H1 (cell line): ENCODE data around the gene UBL5. TPM values are rescaled to one million over a fixed set of nuclear protein-coding genes. Genes with fewer than 3 reads are reported as not detected.

Source experiments
- HDAC2 ChIP-seq, 2 experiments: fragments of 300-600 bp in 1 of 2; sonication (generic) in 1 of 2; IDR thresholded peaks; 2 replicates each; pipeline ENCODE4 v1.6.1; 2011 to 2012; ENCODE audit warnings: low read depth in 2 of 2, low read length in 2 of 2, mild to moderate bottlenecking in 2 of 2, moderate library complexity in 2 of 2, borderline replicate concordance in 1 of 2, inconsistent platforms in 1 of 2
- HDAC6 ChIP-seq: IDR thresholded peaks from one replicate; pipeline ENCODE4 v1.7.1; 2012; ENCODE audit warnings: low read depth, mild to moderate bottlenecking, inconsistent platforms, low read length, moderate library complexity
- JUN ChIP-seq: IDR thresholded peaks from 2 replicates; pipeline ENCODE4 v1.6.1; 2011; ENCODE audit warnings: low read depth, mild to moderate bottlenecking, improper control_type of control experiment, low read length
- JUND ChIP-seq: IDR thresholded peaks from 2 replicates; pipeline ENCODE4 v1.6.1; 2011; ENCODE audit warnings: mild to moderate bottlenecking, improper control_type of control experiment, low read length
- PHF8 ChIP-seq: fragments of 200-600 bp; sonication (generic); conservative IDR thresholded peaks from 2 replicates; pipeline ENCODE4 v1.7.1; 2012; ENCODE audit warnings: low read depth, mild to moderate bottlenecking, inconsistent platforms, low read length, moderate library complexity
- RFX5 ChIP-seq: IDR thresholded peaks from 2 replicates; pipeline ENCODE4 v1.6.1; 2011; ENCODE audit warnings: low read depth, low read length, improper control_type of control experiment, borderline replicate concordance
- SP2 ChIP-seq: IDR thresholded peaks from 2 replicates; pipeline ENCODE4 v1.6.1; 2012; ENCODE audit warnings: mild to moderate bottlenecking, low read length, inconsistent platforms
- TAF7 ChIP-seq: optimal IDR thresholded peaks from 2 replicates; pipeline ENCODE3; 2011; ENCODE audit warnings: low read depth, mild to moderate bottlenecking, inconsistent platforms, low read length, moderate library complexity, borderline replicate concordance
- polyA plus RNA-seq, 7 experiments: library from polyadenylated mRNA; depleted of rRNA in 3 of 7; stranded (reverse) in 5 of 7; unstranded in 2 of 7; fragments of >200 nt in 5 of 7; fragments of 200-250 nt in 2 of 7; gene quantifications; 1 replicate in 5 of 7; 2 replicates in 1 of 7; 4 replicates in 1 of 7; pipeline versions ENCODE4 v1.2.1 to v1.2.3, GENCODE V29; 2011 to 2013; ENCODE audit warnings: missing spikeins in 2 of 7, mixed read lengths in 2 of 7
- total RNA-seq: library from RNA; stranded (reverse); fragmentation: NEBNext Ultra II Directional; extraction: Animal tissue kit (Norgen Biotek cat#: 25700); gene quantifications from 2 replicates; pipeline ENCODE4 v1.2.1, GENCODE V29; 2021
- TF ChIP-seq, protein P1 (sequence below): fragments of 300-600 bp; sonication (generic); IDR thresholded peaks from 2 replicates; pipeline ENCODE4 v1.7.1; 2012; ENCODE audit warnings: low read length, moderate library complexity, mild to moderate bottlenecking, inconsistent platforms; ENCODE audit not compliant: insufficient replicate concordance

The UBL5 gene
- total and polyA plus RNA-seq, 2 of the 8 experiments (the other 6 are each of a cell fraction or from before 2014, with no cell fraction given) = 416 to 1,209 TPM

DNA sequence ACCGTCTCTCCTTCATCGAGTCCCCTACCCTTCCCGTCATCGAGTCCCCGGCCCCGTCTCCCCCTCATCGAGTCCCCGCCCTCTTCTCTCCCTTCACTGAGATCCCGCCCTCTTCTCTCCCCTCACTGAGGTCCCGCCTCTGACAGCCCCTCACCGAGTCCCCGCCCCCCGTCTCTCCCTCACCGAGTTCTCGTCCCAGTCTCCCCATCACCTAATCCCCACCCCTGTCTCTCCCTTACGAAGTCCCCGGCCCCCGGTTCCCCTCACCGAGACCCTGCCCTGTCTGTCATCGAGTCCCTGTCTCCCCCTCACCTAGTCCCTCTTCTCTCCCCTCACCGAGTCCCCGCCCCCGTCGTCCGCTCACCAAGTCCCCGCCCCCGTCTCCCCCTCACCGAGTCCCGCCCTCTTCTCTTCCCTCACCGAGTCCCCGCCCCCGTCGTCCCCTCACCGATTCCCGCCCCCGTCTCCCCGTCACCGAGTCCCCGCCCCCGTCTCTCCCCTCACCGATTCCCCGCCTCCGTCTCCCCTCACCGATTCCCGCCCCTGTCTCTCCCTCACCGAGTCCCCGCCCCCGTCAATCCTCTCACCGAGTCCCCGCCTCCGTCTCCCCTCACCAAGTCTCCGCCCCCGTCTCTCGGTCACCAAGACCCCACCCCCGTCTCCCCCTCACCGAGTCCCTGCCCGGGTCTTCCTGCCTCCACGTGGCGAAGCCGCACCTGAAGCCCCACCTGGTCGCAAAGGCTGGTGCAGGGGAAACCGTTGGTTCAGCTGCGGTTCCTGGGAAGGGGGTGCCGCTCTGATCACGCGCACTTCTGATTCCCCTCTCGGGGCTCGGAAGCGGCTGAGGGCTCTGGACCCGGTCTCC, 35.3 kb upstream of the UBL5 start (continued):
- TF ChIP-seq, protein P1, sequence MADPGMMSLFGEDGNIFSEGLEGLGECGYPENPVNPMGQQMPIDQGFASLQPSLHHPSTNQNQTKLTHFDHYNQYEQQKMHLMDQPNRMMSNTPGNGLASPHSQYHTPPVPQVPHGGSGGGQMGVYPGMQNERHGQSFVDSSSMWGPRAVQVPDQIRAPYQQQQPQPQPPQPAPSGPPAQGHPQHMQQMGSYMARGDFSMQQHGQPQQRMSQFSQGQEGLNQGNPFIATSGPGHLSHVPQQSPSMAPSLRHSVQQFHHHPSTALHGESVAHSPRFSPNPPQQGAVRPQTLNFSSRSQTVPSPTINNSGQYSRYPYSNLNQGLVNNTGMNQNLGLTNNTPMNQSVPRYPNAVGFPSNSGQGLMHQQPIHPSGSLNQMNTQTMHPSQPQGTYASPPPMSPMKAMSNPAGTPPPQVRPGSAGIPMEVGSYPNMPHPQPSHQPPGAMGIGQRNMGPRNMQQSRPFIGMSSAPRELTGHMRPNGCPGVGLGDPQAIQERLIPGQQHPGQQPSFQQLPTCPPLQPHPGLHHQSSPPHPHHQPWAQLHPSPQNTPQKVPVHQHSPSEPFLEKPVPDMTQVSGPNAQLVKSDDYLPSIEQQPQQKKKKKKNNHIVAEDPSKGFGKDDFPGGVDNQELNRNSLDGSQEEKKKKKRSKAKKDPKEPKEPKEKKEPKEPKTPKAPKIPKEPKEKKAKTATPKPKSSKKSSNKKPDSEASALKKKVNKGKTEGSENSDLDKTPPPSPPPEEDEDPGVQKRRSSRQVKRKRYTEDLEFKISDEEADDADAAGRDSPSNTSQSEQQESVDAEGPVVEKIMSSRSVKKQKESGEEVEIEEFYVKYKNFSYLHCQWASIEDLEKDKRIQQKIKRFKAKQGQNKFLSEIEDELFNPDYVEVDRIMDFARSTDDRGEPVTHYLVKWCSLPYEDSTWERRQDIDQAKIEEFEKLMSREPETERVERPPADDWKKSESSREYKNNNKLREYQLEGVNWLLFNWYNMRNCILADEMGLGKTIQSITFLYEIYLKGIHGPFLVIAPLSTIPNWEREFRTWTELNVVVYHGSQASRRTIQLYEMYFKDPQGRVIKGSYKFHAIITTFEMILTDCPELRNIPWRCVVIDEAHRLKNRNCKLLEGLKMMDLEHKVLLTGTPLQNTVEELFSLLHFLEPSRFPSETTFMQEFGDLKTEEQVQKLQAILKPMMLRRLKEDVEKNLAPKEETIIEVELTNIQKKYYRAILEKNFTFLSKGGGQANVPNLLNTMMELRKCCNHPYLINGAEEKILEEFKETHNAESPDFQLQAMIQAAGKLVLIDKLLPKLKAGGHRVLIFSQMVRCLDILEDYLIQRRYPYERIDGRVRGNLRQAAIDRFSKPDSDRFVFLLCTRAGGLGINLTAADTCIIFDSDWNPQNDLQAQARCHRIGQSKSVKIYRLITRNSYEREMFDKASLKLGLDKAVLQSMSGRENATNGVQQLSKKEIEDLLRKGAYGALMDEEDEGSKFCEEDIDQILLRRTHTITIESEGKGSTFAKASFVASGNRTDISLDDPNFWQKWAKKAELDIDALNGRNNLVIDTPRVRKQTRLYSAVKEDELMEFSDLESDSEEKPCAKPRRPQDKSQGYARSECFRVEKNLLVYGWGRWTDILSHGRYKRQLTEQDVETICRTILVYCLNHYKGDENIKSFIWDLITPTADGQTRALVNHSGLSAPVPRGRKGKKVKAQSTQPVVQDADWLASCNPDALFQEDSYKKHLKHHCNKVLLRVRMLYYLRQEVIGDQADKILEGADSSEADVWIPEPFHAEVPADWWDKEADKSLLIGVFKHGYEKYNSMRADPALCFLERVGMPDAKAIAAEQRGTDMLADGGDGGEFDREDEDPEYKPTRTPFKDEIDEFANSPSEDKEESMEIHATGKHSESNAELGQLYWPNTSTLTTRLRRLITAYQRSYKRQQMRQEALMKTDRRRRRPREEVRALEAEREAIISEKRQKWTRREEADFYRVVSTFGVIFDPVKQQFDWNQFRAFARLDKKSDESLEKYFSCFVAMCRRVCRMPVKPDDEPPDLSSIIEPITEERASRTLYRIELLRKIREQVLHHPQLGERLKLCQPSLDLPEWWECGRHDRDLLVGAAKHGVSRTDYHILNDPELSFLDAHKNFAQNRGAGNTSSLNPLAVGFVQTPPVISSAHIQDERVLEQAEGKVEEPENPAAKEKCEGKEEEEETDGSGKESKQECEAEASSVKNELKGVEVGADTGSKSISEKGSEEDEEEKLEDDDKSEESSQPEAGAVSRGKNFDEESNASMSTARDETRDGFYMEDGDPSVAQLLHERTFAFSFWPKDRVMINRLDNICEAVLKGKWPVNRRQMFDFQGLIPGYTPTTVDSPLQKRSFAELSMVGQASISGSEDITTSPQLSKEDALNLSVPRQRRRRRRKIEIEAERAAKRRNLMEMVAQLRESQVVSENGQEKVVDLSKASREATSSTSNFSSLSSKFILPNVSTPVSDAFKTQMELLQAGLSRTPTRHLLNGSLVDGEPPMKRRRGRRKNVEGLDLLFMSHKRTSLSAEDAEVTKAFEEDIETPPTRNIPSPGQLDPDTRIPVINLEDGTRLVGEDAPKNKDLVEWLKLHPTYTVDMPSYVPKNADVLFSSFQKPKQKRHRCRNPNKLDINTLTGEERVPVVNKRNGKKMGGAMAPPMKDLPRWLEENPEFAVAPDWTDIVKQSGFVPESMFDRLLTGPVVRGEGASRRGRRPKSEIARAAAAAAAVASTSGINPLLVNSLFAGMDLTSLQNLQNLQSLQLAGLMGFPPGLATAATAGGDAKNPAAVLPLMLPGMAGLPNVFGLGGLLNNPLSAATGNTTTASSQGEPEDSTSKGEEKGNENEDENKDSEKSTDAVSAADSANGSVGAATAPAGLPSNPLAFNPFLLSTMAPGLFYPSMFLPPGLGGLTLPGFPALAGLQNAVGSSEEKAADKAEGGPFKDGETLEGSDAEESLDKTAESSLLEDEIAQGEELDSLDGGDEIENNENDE = no peak
- TF ChIP-seq TAF7 (peak; percentile 83), RFX5 (no peak), JUND (no peak), PHF8 (peak; percentile 78), HDAC6 (no peak), HDAC2 (IDR thresholded peaks at IDR 0.05; ENCODE audit: borderline replicate concordance in 1 of 2, low read depth in 2 of 2, low read length in 2 of 2) (peak; percentile 58 to 64; a peak in 1 of 4 replicates), JUN (no peak), SP2 (no peak)
